WTC11 (cell line): ENCODE measurements around the gene ZNF438. TPM values are rescaled to one million over a fixed set of nuclear protein-coding genes. Genes with fewer than 3 reads are reported as not detected.

Source experiments
- ATAC-seq: fragments of 200-7000 bp; cut with Tn5 transposase; 2 replicates; pipeline ENCODE4 v1.10.0; 2021; ENCODE audit warnings: mild to moderate bottlenecking, moderate library complexity
- CTCF ChIA-PET: fragments of 300-600 bp; sonication (Branson Sonifier 250); formaldehyde crosslinking; loops from one replicate; lab custom pipeline; 2021; ENCODE audit warnings: antibody characterized with exemption; lab: Charles Lee
- POLR2A ChIA-PET: fragments of 350-600 bp; sonication (Branson Sonifier 250); formaldehyde crosslinking; loops from one replicate; lab custom pipeline; 2021; ENCODE audit warnings: antibody characterized with exemption; lab: Charles Lee
- DNase-seq: peaks from one replicate; pipeline ENCODE4 v3.0.0; 2021; ENCODE audit warnings: low spot score
- H3K27ac Mint-ChIP-seq: 2 replicates; pipeline ENCODE4 v1.8.0; 2021; ENCODE audit warnings: mixed read lengths
- H3K27me3 Mint-ChIP-seq: 2 replicates; pipeline ENCODE4 v1.8.0; 2021; ENCODE audit warnings: low read depth, mild to moderate bottlenecking, moderate library complexity, mixed read lengths
- H3K36me3 Mint-ChIP-seq: 2 replicates; pipeline ENCODE4 v1.8.0; 2021; ENCODE audit warnings: mixed read lengths
- H3K4me1 Mint-ChIP-seq: 2 replicates; pipeline ENCODE4 v1.8.0; 2022; ENCODE audit warnings: mixed read lengths
- H3K4me3 Mint-ChIP-seq: 2 replicates; pipeline ENCODE4 v1.8.0; 2021; ENCODE audit warnings: mild to moderate bottlenecking, moderate library complexity, mixed read lengths
- H3K9me3 Mint-ChIP-seq: 2 replicates; pipeline ENCODE4 v1.8.0; 2021; ENCODE audit warnings: mixed read lengths
- AFF4 ChIP-seq: sonication (generic); formaldehyde crosslinking; IDR thresholded peaks from 2 replicates; pipeline ENCODE4 v1.8.1; 2023; ENCODE audit warnings: mild to moderate bottlenecking, missing genetic modification reagents, borderline replicate concordance
- ARID4B ChIP-seq: sonication (generic); formaldehyde crosslinking; IDR thresholded peaks from 2 replicates; pipeline ENCODE4 v1.8.0; 2023; ENCODE audit warnings: missing genetic modification reagents, mild to moderate bottlenecking, borderline replicate concordance
- CREB1 ChIP-seq: sonication (generic); formaldehyde crosslinking; IDR thresholded peaks from 2 replicates; pipeline ENCODE4 v1.8.0; 2023; ENCODE audit warnings: mild to moderate bottlenecking, missing genetic modification reagents
- E2F1 ChIP-seq: sonication (generic); formaldehyde crosslinking; IDR thresholded peaks from 2 replicates; pipeline ENCODE4 v1.8.0; 2022; ENCODE audit warnings: mild to moderate bottlenecking, missing genetic modification reagents
- FOXJ3 ChIP-seq: sonication (generic); formaldehyde crosslinking; IDR thresholded peaks from 2 replicates; pipeline ENCODE4 v1.9.0; 2021; ENCODE audit warnings: missing genetic modification reagents, mild to moderate bottlenecking, borderline replicate concordance
- JUN ChIP-seq: sonication (generic); formaldehyde crosslinking; IDR thresholded peaks from 2 replicates; pipeline ENCODE4 v1.8.0; 2023; ENCODE audit warnings: mild to moderate bottlenecking, missing genetic modification reagents
- KAT7 ChIP-seq: sonication (generic); formaldehyde crosslinking; IDR thresholded peaks from 2 replicates; pipeline ENCODE4 v1.8.1; 2023; ENCODE audit warnings: missing genetic modification reagents, mild to moderate bottlenecking, borderline replicate concordance
- NFE2L1 ChIP-seq: sonication (generic); formaldehyde crosslinking; IDR thresholded peaks from 2 replicates; pipeline ENCODE4 v1.8.1; 2023; ENCODE audit warnings: missing genetic modification reagents
- OVOL2 ChIP-seq: fragments of 250-450 bp; sonication (Bioruptor Pico); IDR thresholded peaks from 2 replicates; pipeline ENCODE4 v1.9.0; 2021; ENCODE audit warnings: mild to moderate bottlenecking, borderline replicate concordance
- TCF7 ChIP-seq: sonication (generic); formaldehyde crosslinking; IDR thresholded peaks from 2 replicates; pipeline ENCODE4 v1.8.0; 2022; ENCODE audit warnings: mild to moderate bottlenecking, low read depth, missing genetic modification reagents, moderate library complexity
- total RNA-seq: library from RNA; stranded (reverse); gene quantifications from 3 replicates; pipeline ENCODE4 v1.2.3, GENCODE V29; 2021
- TF ChIP-seq, protein P1 (sequence below): sonication (generic); formaldehyde crosslinking; IDR thresholded peaks from 2 replicates; pipeline ENCODE4 v1.8.0; 2022; ENCODE audit warnings: missing genetic modification reagents
- TF ChIP-seq, protein P2 (sequence below): sonication (generic); formaldehyde crosslinking; IDR thresholded peaks from 2 replicates; pipeline ENCODE4 v1.8.1; 2023; ENCODE audit warnings: mild to moderate bottlenecking, missing genetic modification reagents

Gene ZNF438
- total RNA-seq, 1 experiment from 2014 or later, result 1.9 TPM

GRCh38 chr10:30821994-30822692, 209.5 kb downstream of the ZNF438 start:
- CTCF ChIA-PET, result interaction anchor here (0.7 to 1.3 kb wide), 3 partner anchors 38 to 134 kb away, joined by 5 to 7 read pairs (median 5); no protein-coding TSS in a partner anchor
- POLR2A ChIA-PET, result no interaction called here
- Mint-ChIP-seq H3K36me3 (no peaks in the 10 kb centered on the region), H3K4me3 (no peak overlapping the region), H3K27ac (no peak overlapping the region), H3K27me3 (peaks cover 46% of the 10 kb centered on the region), H3K9me3 (peaks cover 6% of the 10 kb centered on the region; the same call in 1 of the 2 replicates), H3K4me1 (peaks cover 31% of the 10 kb centered on the region)
- DNase-seq, result no peak
- TF ChIP-seq, protein P1, sequence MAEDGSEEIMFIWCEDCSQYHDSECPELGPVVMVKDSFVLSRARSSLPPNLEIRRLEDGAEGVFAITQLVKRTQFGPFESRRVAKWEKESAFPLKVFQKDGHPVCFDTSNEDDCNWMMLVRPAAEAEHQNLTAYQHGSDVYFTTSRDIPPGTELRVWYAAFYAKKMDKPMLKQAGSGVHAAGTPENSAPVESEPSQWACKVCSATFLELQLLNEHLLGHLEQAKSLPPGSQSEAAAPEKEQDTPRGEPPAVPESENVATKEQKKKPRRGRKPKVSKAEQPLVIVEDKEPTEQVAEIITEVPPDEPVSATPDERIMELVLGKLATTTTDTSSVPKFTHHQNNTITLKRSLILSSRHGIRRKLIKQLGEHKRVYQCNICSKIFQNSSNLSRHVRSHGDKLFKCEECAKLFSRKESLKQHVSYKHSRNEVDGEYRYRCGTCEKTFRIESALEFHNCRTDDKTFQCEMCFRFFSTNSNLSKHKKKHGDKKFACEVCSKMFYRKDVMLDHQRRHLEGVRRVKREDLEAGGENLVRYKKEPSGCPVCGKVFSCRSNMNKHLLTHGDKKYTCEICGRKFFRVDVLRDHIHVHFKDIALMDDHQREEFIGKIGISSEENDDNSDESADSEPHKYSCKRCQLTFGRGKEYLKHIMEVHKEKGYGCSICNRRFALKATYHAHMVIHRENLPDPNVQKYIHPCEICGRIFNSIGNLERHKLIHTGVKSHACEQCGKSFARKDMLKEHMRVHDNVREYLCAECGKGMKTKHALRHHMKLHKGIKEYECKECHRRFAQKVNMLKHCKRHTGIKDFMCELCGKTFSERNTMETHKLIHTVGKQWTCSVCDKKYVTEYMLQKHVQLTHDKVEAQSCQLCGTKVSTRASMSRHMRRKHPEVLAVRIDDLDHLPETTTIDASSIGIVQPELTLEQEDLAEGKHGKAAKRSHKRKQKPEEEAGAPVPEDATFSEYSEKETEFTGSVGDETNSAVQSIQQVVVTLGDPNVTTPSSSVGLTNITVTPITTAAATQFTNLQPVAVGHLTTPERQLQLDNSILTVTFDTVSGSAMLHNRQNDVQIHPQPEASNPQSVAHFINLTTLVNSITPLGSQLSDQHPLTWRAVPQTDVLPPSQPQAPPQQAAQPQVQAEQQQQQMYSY (CRISPR knock-in tag), result peak; percentile 37; the same call in 1 of the 2 replicates
- no peak for TF ChIP-seq NFE2L1 (CRISPR knock-in tag)
- peak; percentile 36 for ATAC-seq

- H3K9me3 Mint-ChIP-seq, result peaks cover 6% of the 10 kb centered on the region; the same call in 1 of the 2 replicates
- ATAC-seq (no peak), DNase-seq (no peak)
- peaks cover 27% of the 10 kb centered on the region for H3K4me1 Mint-ChIP-seq
- no peak overlapping the region for H3K27ac Mint-ChIP-seq
- ChIA-PET CTCF (interaction anchor here (0.7 to 1.3 kb wide), 3 partner anchors 37 to 134 kb away, joined by 5 to 7 read pairs (median 5); no protein-coding TSS in a partner anchor), POLR2A (interaction anchor here (0.5 kb wide), 1 partner anchor 211 kb away, joined by 4 read pairs; no protein-coding TSS in a partner anchor)
- no peaks in the 10 kb centered on the region for H3K36me3 Mint-ChIP-seq
- H3K27me3 Mint-ChIP-seq, result peaks cover 44% of the 10 kb centered on the region
- no peak overlapping the region for H3K4me3 Mint-ChIP-seq
- TF ChIP-seq TCF7 (CRISPR knock-in tag), result no peak
- TF ChIP-seq OVOL2 (CRISPR knock-in tag), result no peak
- TF ChIP-seq KAT7 (CRISPR knock-in tag), result no peak
- TF ChIP-seq, protein P2, sequence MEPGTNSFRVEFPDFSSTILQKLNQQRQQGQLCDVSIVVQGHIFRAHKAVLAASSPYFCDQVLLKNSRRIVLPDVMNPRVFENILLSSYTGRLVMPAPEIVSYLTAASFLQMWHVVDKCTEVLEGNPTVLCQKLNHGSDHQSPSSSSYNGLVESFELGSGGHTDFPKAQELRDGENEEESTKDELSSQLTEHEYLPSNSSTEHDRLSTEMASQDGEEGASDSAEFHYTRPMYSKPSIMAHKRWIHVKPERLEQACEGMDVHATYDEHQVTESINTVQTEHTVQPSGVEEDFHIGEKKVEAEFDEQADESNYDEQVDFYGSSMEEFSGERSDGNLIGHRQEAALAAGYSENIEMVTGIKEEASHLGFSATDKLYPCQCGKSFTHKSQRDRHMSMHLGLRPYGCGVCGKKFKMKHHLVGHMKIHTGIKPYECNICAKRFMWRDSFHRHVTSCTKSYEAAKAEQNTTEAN (CRISPR knock-in tag), result no peak
- no peak for TF ChIP-seq CREB1 (CRISPR knock-in tag)
- no peak for TF ChIP-seq FOXJ3 (CRISPR knock-in tag)
- no peak for TF ChIP-seq JUN (CRISPR knock-in tag)
- no peak for TF ChIP-seq E2F1
- no peak for TF ChIP-seq AFF4 (CRISPR knock-in tag)
- TF ChIP-seq ARID4B, result no peak
- TF ChIP-seq, protein P1 (CRISPR knock-in tag), result no peak
These were observed 210.2 kb downstream of the ZNF438 start for GRCh38 chr10:30821261-30821993.
